CD14-positive monocyte (primary cell): ENCODE data around the gene KRT82. TPM values are rescaled to one million over a fixed set of nuclear protein-coding genes. Genes with fewer than 3 reads are reported as not detected.

Experiments used
- DNase-seq, 3 donors: peaks; one replicate each; pipeline ENCODE4 v3.0.0-alpha.2; 2011 to 2022
- H2AFZ ChIP-seq: 2 replicates; pipeline ENCODE4 v1.6.0; 2012; ENCODE audit warnings: mild to moderate bottlenecking, low read depth, low read length, inconsistent platforms; ENCODE audit not compliant: insufficient read depth, poor library complexity, severe bottlenecking
- H3K27ac ChIP-seq, 2 donors: 1 replicate in 1 of 2; 2 replicates in 1 of 2; pipeline ENCODE4 v1.5.1; 2012 to 2013; ENCODE audit warnings: low read length in 2 of 2, control low read depth in 1 of 2, inconsistent platforms in 1 of 2, low read depth in 1 of 2, mild to moderate bottlenecking in 1 of 2
- H3K27me3 ChIP-seq, 2 donors: one replicate each; pipeline versions ENCODE4 v1.6.0 to v1.6.1; 2011 to 2013; ENCODE audit warnings: low read length in 2 of 2; ENCODE audit not compliant: control insufficient read depth in 2 of 2, insufficient read depth in 2 of 2
- H3K36me3 ChIP-seq, 2 donors: replicated peaks in 1 of 2; 1 replicate in 1 of 2; 2 replicates in 1 of 2; pipeline versions ENCODE4 v1.5.1 to v1.6.1; 2012 to 2013; ENCODE audit warnings: low read length in 2 of 2, control low read depth in 1 of 2, inconsistent platforms in 1 of 2, mild to moderate bottlenecking in 1 of 2; ENCODE audit not compliant: insufficient read depth in 2 of 2, control insufficient read depth in 1 of 2
- H3K4me1 ChIP-seq, 2 donors: 1 replicate in 1 of 2; 2 replicates in 1 of 2; pipeline versions ENCODE4 v1.5.1 to v1.6.1; 2012 to 2013; ENCODE audit warnings: low read length in 2 of 2, control low read depth in 1 of 2, inconsistent platforms in 1 of 2, mild to moderate bottlenecking in 1 of 2, moderate library complexity in 1 of 2; ENCODE audit not compliant: insufficient read depth in 2 of 2, control insufficient read depth in 1 of 2
- H3K4me2 ChIP-seq: replicated peaks from 2 replicates; pipeline ENCODE3; 2012; ENCODE audit warnings: low read length, moderate library complexity, mild to moderate bottlenecking; ENCODE audit not compliant: poor library complexity, severe bottlenecking; ENCODE audit errors: extremely low read depth
- H3K4me3 ChIP-seq, 3 experiments: fragments of 200-600 bp in 1 of 3; sonication (generic) in 1 of 3; replicated peaks in 1 of 3; 1 replicate in 2 of 3; 2 replicates in 1 of 3; pipeline ENCODE4 v1.5.1; 2011 to 2013; ENCODE audit warnings: low read length in 3 of 3, mild to moderate bottlenecking in 3 of 3, control low read depth in 2 of 3, low read depth in 2 of 3, inconsistent platforms in 1 of 3, moderate library complexity in 1 of 3
- H3K79me2 ChIP-seq: 2 replicates; pipeline ENCODE4 v1.6.0; 2012; ENCODE audit warnings: mild to moderate bottlenecking, control low read depth, inconsistent platforms, low read length, moderate library complexity; ENCODE audit not compliant: insufficient read depth
- H3K9ac ChIP-seq: 2 replicates; pipeline ENCODE4 v1.6.0; 2017; ENCODE audit warnings: low read length, mild to moderate bottlenecking; ENCODE audit not compliant: insufficient read depth, poor library complexity, severe bottlenecking
- H3K9me3 ChIP-seq, 2 donors: replicated peaks in 1 of 2; 1 replicate in 1 of 2; 2 replicates in 1 of 2; pipeline versions ENCODE4 v1.5.1 to v1.6.1; 2012 to 2013; ENCODE audit warnings: low read length in 2 of 2, control low read depth in 1 of 2; ENCODE audit not compliant: control insufficient read depth in 1 of 2, insufficient read depth in 1 of 2
- H4K20me1 ChIP-seq: 2 replicates; pipeline ENCODE4 v1.6.0; 2012; ENCODE audit warnings: mild to moderate bottlenecking, low read length, control low read depth, moderate library complexity; ENCODE audit not compliant: insufficient read depth
- H3K27ac Mint-ChIP-seq, 7 donors: one replicate each; pipeline ENCODE4 v1.8.0; 2020; ENCODE audit warnings: mild to moderate bottlenecking in 7 of 7, mixed read lengths in 7 of 7, moderate library complexity in 6 of 7, inconsistent platforms in 2 of 7
- H3K27me3 Mint-ChIP-seq, 3 donors: one replicate each; pipeline ENCODE4 v1.8.0; 2021 to 2022; ENCODE audit warnings: low read depth in 3 of 3, mild to moderate bottlenecking in 3 of 3, mixed read lengths in 3 of 3, moderate library complexity in 3 of 3, inconsistent platforms in 1 of 3
- H3K36me3 Mint-ChIP-seq, 2 donors: one replicate each; pipeline ENCODE4 v1.8.0; 2020; ENCODE audit warnings: mixed read lengths in 2 of 2, inconsistent platforms in 1 of 2, mild to moderate bottlenecking in 1 of 2
- H3K4me1 Mint-ChIP-seq: one replicate; pipeline ENCODE4 v1.8.0; 2020; ENCODE audit warnings: mild to moderate bottlenecking, mixed read lengths
- H3K4me3 Mint-ChIP-seq, 2 donors: one replicate each; pipeline ENCODE4 v1.8.0; 2020; ENCODE audit warnings: mild to moderate bottlenecking in 2 of 2, mixed read lengths in 2 of 2, moderate library complexity in 1 of 2
- H3K9me3 Mint-ChIP-seq, 7 donors: one replicate each; pipeline ENCODE4 v1.8.0; 2020 to 2022; ENCODE audit warnings: mixed read lengths in 7 of 7, mild to moderate bottlenecking in 6 of 7, moderate library complexity in 6 of 7, inconsistent platforms in 2 of 7
- WGBS: methylation state at CpG from one replicate; pipeline ENCODE4 v1.1.5; 2013; ENCODE audit warnings: missing lambda C conversion rate; ENCODE audit not compliant: insufficient coverage; 5-methylcytosine and 5-hydroxymethylcytosine counted together
- intact Hi-C, 2 donors: fragments of 100-400 bp; cut with micrococcal nuclease; formaldehyde crosslinking; loops; one replicate each; pipeline versions ENCODE4 v1.15.0 to v1.15.1; 2023
- polyA plus RNA-seq, 3 donors: library from polyadenylated mRNA; depleted of rRNA in 1 of 3; unstranded in 2 of 3; stranded (reverse) in 1 of 3; fragments of 300-500 nt in 2 of 3; fragments of >200 nt in 1 of 3; fragmentation: Illumina TruSeq in 2 of 3; gene quantifications; 1 replicate in 2 of 3; 2 replicates in 1 of 3; pipeline ENCODE4 v1.2.3, GENCODE V29; 2012 to 2021
- TF ChIP-seq, protein P1 (sequence below): fragments of 200-600 bp; IDR thresholded peaks from one replicate; pipeline ENCODE4 v1.8.0; 2022; ENCODE audit warnings: antibody characterized with exemption, mild to moderate bottlenecking

The KRT82 gene
- polyA plus RNA-seq, 3 donors = not detected

DNA sequence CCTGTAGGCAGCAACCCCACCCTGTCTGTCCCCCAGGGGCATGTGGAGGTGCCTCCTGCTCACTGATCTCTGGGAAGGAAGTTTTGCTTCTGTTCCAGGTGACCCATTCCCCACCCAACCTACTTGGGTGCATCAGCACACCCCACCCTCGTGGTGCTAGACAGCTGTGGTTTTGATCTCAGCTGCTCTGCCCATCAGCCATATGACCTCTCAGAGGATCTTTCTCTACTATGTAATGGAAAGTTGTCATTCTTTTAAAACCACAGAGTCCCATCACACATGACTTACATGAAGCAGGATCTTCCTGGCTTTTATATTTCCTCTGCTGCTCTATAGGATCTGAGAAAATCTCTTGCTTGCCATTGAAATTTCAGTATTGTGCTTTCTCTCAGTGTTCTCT, 13.5 kb upstream of the KRT82 start:
- H3K27me3 Mint-ChIP-seq = peaks cover 4 to 9% (median 9%) of the 10 kb centered on the region in 3 donors
- WGBS = no CpG with 5 or more reads among the region's 1 CpG
- Histone ChIP-seq H4K20me1 (no peaks in the 10 kb centered on the region), H3K4me2 (no peak overlapping the region), H3K4me3 (no peak overlapping the region), H3K27me3 (no peaks in the 10 kb centered on the region), H3K36me3 (no peaks in the 10 kb centered on the region), H2AFZ (no peak overlapping the region), H3K27ac (no peak overlapping the region), H3K79me2 (no peaks in the 10 kb centered on the region), H3K9ac (no peak overlapping the region), H3K9me3 (no peaks in the 10 kb centered on the region), H3K4me1 (no peaks in the 10 kb centered on the region)
- no peak for DNase-seq
- TF ChIP-seq, protein P1, sequence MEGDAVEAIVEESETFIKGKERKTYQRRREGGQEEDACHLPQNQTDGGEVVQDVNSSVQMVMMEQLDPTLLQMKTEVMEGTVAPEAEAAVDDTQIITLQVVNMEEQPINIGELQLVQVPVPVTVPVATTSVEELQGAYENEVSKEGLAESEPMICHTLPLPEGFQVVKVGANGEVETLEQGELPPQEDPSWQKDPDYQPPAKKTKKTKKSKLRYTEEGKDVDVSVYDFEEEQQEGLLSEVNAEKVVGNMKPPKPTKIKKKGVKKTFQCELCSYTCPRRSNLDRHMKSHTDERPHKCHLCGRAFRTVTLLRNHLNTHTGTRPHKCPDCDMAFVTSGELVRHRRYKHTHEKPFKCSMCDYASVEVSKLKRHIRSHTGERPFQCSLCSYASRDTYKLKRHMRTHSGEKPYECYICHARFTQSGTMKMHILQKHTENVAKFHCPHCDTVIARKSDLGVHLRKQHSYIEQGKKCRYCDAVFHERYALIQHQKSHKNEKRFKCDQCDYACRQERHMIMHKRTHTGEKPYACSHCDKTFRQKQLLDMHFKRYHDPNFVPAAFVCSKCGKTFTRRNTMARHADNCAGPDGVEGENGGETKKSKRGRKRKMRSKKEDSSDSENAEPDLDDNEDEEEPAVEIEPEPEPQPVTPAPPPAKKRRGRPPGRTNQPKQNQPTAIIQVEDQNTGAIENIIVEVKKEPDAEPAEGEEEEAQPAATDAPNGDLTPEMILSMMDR = no peak
- H3K4me3 Mint-ChIP-seq = no peak overlapping the region
- H3K27ac Mint-ChIP-seq = no peak overlapping the region
- H3K4me1 Mint-ChIP-seq = peaks cover 4% of the 10 kb centered on the region
- no peaks in the 10 kb centered on the region for H3K9me3 Mint-ChIP-seq
- intact Hi-C loops = no loop called here
- H3K36me3 Mint-ChIP-seq = no peaks in the 10 kb centered on the region

DNA sequence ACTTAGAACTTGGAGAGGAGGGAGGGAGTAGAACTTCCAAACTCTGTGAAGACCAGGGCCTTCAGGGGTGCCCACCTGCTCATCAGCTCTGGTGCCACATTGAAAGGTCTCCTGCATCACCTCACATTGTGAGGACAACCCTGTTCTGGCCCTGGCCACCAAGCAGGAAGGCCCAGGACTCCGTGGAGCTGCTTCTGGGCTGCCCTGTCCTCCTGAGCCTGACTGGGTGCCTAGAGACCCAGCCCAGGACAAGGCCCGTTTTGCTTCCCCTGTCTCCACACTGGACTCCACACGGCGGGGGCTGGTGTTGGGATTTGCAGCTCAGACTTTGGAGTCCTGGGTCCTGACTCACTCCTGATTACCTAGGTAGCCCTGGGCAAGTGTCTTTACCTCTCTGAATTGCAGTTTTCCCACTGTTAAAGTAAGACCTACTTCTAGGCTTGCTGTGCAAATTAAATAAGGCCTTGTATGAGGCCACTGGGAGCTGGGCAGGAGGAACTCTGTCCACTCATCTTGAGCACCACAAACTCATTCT, 12.5 kb upstream of the KRT82 start:
- H3K36me3 ChIP-seq = no peaks in the 10 kb centered on the region
- no peak for DNase-seq
- Mint-ChIP-seq H3K27me3 (peaks cover 4 to 14% (median 9%) of the 10 kb centered on the region in 3 donors), H3K27ac (no peak overlapping the region), H3K9me3 (peaks cover 0 to 3% (median 0%) of the 10 kb centered on the region in 7 donors), H3K4me1 (peaks cover 4% of the 10 kb centered on the region), H3K4me3 (no peak overlapping the region), H3K36me3 (no peaks in the 10 kb centered on the region)
- no peaks in the 10 kb centered on the region for H4K20me1 ChIP-seq
- no peak overlapping the region for H3K4me2 ChIP-seq
- H3K27ac ChIP-seq = no peak overlapping the region
- no peak overlapping the region for H2AFZ ChIP-seq
- no peaks in the 10 kb centered on the region for H3K4me1 ChIP-seq
- 100% methylated on average over 4 of the region's 4 CpGs for WGBS
- H3K9ac ChIP-seq = no peak overlapping the region
- intact Hi-C loops = no loop called here
- H3K27me3 ChIP-seq = no peaks in the 10 kb centered on the region
- H3K79me2 ChIP-seq = no peaks in the 10 kb centered on the region
- H3K9me3 ChIP-seq = no peaks in the 10 kb centered on the region
- H3K4me3 ChIP-seq = no peak overlapping the region
- TF ChIP-seq, protein P1 = no peak
